Smooth muscle cell of trachea (primary cell): ENCODE results near the gene TPGS1. TPM values are rescaled to one million over a fixed set of nuclear protein-coding genes. Genes with fewer than 3 reads are reported as not detected.

ENCODE experiments used
- total RNA-seq: library from RNA; depleted of rRNA; stranded (reverse); fragments of >200 nt; gene quantifications from 2 replicates; pipeline ENCODE4 v1.2.1, GENCODE V29; 2014

The TPGS1 gene, protein sequence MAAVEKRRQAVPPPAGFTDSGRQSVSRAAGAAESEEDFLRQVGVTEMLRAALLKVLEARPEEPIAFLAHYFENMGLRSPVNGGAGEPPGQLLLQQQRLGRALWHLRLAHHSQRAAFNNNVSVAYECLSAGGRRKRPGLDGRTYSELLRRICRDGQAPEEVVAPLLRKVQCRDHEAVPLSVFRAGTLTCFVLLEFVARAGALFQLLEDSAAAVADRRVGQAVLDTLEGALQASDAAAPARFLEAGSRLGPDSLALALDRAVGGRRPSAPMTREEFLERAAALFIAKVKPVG
- total RNA-seq = 61.4 and 69.1 TPM in 2 replicates

DNA sequence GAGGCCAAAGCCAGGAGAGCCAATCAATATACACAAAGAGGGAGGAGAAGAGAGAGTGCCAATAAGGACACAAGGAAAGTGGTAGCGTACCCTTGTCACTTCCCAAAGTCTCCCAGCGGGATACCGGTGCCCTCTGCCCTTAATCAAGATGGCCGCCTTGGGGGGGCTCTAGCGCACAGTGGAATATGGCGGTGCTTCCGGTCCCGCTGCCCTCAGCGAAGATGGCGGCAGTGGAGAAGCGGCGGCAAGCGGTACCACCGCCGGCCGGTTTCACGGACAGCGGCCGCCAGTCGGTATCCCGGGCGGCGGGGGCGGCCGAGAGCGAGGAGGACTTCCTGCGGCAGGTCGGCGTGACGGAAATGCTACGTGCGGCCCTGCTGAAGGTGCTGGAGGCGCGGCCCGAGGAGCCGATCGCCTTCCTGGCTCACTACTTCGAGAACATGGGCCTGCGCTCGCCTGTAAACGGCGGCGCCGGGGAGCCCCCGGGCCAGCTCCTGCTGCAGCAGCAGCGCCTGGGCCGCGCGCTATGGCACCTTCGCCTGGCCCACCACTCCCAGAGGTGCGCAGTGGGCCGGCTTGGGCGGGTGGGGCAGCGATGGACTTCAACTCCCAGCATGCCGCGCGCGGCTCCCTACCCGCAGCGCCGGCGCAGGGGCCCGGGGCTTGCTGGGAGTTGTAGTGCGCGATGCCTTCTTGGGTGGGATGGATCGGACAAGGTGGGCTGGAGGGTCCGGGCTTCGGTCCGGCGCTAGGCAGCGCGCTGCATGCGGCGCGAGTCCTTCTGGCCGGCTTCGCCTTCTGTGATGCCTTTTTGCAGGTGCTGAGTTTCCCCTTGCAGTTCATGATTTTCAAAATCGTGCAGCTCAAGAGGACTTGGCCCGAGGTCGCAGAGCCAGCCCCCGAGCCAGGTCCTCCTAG lies at the start of gene TPGS1:
TPGS1 (plus strand) TSS at position 212 of the 918 bp plus-strand sequence; CDS start at position 222, 10 bp downstream.

DNA sequence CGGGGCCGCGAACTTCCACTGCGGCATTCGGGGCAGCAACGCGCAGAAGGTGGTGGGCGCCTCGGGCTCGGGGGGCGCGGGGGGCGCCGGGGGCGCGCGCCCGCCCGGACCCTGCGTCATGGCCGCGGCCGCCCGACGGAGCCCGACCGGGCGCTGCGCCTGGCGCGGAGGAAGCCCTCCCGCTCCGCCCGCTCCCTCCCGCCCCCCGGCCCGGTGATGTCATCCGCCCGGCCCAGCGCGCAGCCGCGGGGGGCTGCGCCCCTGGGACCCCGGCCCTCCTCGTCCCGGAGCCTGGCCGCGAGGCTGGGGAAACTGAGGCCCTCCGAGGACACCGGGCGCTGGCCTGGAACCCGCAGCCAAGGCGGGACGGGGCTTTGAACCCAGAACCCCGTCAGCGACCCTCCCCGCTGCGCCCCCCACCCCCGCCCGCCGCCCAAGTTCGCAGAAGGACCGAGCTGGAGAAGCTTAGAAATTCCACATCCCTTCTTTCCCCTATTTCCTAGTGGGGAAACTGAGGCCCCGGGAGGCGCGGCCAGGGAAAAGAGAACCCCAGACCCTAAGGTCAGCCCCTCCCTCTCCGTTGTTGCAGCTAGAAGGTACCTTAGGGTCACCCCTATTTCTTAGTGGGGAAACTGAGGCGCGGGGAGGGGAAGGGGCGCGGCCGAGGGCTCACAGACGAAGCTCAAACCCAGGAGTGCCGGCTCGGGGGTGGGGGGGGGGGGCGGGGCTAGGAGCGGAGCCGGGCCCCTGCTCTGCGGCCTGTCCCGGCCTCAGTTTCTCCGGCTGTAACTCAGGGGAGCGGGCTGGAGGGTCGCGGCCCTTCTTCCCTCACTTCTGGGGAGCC lies 46.2 kb upstream of the TPGS1 start, which contains the start of gene SHC2:
SHC2 (minus strand) TSS at position 157 of the 844 bp plus-strand sequence; CDS start at position 120, 37 bp downstream.

DNA sequence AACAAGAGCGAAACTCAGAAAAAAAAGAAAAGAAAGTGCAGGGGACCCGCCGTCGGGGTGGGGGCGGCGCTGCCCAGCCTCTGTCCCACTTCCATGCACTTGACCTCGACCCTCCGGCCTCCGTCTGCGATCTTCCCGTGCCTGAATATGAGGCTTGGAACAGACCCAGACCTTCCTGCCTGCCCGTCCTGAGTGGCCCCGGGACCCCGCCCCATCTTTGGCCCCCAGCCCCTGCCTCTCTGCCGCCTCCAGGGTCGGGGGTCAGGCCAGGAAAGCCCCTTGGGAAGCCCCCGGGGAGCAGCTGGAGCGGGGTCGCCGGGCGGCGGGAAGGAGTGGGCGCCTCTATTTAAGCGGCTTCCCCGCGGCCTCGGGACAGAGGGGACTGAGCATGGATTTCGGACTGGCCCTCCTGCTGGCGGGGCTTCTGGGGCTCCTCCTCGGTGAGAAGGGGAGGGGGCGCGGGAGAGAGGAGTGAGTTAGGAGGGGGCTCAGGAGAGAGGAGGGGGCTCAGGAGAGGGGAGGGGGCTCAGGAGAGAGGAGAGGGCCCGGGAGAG lies 11.1 kb upstream of the TPGS1 start, which contains the start of gene MADCAM1:
MADCAM1 (plus strand) TSS at position 375 of the 554 bp plus-strand sequence; CDS start at position 389, 14 bp downstream.

DNA sequence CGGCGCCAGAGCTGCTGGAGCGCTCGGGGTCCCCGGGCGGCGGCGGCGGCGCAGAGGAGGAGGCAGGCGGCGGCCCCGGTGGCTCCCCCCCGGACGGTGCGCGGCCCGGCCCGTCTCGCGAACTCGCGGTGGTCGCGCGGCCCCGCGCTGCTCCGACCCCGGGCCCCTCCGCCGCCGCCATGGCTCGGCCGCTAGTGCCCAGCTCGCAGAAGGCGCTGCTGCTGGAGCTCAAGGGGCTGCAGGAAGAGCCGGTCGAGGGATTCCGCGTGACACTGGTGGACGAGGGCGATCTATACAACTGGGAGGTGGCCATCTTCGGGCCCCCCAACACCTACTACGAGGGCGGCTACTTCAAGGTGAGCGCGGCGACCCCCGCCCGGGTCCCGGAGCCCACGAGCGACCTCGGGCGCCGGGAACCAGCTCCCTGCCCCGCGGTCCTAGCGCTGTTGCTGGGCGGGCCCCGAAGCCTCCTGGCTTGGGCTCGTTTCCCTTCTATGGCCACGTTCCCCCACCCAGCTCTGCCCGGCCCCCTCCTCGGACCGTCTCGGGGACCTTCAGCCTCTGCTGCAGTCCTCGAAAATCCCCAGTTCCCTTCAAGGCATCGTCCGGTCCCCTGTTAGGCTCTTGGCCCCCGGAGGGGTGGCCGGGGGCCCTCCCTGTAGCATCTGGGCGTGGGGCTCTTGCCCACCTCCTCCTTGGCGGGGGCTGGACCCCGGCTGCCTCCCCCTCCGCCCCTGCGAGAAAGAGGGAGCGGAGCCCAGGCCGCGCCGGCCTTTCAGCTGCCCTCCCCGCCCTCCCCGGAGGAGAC lies 24.7 kb downstream of the TPGS1 start, which contains the start of gene CDC34:
CDC34 (plus strand) TSS at position 8 of the 808 bp plus-strand sequence; CDS start at position 180, 172 bp downstream.

DNA sequence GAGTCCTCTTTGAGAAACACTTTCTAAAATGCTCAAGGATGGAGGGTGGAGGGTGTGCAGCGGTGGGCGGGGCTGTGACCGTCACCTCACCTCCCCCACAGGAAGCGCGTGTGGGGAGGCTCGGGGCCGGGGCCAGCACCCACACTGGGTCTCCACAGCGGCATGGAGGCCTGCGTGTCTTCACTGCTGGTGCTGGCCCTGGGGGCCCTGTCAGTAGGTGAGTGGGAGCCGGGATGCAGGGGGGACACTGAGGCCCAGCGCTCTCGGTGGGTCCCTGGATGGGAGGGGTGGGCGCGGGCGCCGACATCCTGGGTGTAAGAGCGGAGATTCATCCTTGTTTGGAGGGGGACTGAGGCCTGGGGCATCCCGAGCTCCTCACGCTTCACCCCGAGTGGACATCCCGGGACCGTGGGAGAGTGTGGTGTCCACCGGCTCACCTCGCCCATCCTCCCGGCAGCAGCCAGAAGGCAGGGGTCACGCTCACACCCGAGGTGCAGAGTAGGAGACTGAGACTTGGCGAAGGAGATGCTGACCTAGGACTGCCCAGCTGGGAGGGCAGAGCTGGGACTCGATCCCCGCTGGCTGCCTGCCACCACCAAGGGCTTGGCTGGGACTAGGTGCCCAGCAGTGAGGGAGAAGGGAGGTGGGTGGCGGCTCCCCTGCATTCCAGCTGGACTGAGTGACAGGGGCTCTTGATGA lies 36.8 kb downstream of the TPGS1 start, which contains the start of gene GZMM:
GZMM (plus strand) TSS at position 144 of the 699 bp plus-strand sequence; CDS start at position 163, 19 bp downstream.

Other genes with a start within 250 kb of the TPGS1 start
- gene PLPP2, start 216.1 kb upstream of the TPGS1 start, total RNA-seq = 42.5 and 76.9 TPM in 2 replicates
- 14.5 and 24.3 TPM in 2 replicates for gene MIER2, start 162.7 kb upstream of the TPGS1 start, total RNA-seq
- 0.29 and 0.33 TPM in 2 replicates for gene C2CD4C, start 98.3 kb upstream of the TPGS1 start, total RNA-seq
- 1.0 and 10.3 TPM in 2 replicates for gene SHC2, start 46.5 kb upstream of the TPGS1 start, total RNA-seq
- 0.15 TPM in 1 of 2 replicates, not detected in the other for gene MADCAM1, start 11.0 kb upstream of the TPGS1 start, total RNA-seq
- 49.2 and 67.0 TPM in 2 replicates for gene CDC34, start 24.3 kb downstream of the TPGS1 start, total RNA-seq
- gene GZMM, start 36.6 kb downstream of the TPGS1 start, total RNA-seq = 0.17 TPM in 1 of 2 replicates, not detected in the other
- gene BSG, start 65.1 kb downstream of the TPGS1 start, total RNA-seq = 327 and 538 TPM in 2 replicates
- 0.73 and 1.7 TPM in 2 replicates for gene HCN2, start 82.4 kb downstream of the TPGS1 start, total RNA-seq
- 20.7 and 29.3 TPM in 2 replicates for gene POLRMT, start 126.0 kb downstream of the TPGS1 start, total RNA-seq
- 0.15 TPM in 1 of 2 replicates, not detected in the other for gene FGF22, start 132.4 kb downstream of the TPGS1 start, total RNA-seq
- 21.5 and 24.1 TPM in 2 replicates for gene RNF126, start 155.7 kb downstream of the TPGS1 start, total RNA-seq
- gene FSTL3, start 168.9 kb downstream of the TPGS1 start, total RNA-seq = 15.9 and 77.4 TPM in 2 replicates
- gene PRSS57, start 188.0 kb downstream of the TPGS1 start, total RNA-seq = 0.17 TPM in 1 of 2 replicates, not detected in the other
- 3.9 and 41.4 TPM in 2 replicates for gene PALM, start 201.4 kb downstream of the TPGS1 start, total RNA-seq
- under 0.01 and 0.17 TPM in 2 replicates for gene MISP, start 243.6 kb downstream of the TPGS1 start, total RNA-seq